Measurements from ENCODE around the gene YJU2. TPM values are rescaled to one million over a fixed set of nuclear protein-coding genes. Genes with fewer than 3 reads are reported as not detected.

Gene YJU2
- total RNA-seq, 4 donors from 2014 or later: 9.6 to 24.3 (median 17.1) TPM

DNA sequence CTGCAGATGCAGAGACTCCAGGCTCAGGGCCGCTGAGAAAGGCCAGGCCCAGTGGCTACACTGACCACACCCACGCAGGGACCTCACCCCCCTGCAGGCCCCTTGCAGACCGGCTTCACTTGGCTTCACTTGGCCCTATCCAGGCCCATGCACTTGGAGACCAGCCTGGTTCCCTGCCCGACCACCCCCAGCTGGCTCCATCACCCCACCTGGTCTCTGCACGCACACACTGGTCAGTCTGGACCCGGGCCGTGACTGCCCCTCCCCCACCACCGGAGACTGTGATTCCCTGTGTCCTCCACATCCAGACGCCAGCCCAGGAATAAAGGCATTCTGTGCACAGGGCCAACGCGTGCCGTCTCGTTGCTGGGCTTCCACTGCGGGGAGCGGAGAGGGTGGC, 22.4 kb upstream of the YJU2 start:
- intact Hi-C loops (cut with DNase I; ENCODE audit: low total_unique reads) (no loop called here), in situ Hi-C loops (cut with MboI; ENCODE audit: low pct_ligation_motif_present in 1 of 4, low pct_unique_long_range_greater_than_20kb in 1 of 4, low sequenced_read_pairs in 3 of 4) (loop anchor here in 2 of 4 donors (10.0 to 25.0 kb wide), 2 partner anchors 360 to 387 kb away; partner anchors contain the start of gene ZFR2 (in 1 of the 2))
- Histone ChIP-seq H3K27ac (no peak overlapping the region), H3K27me3 (peaks cover 35% of the 10 kb centered on the region), H3K4me3 (no peak overlapping the region), H3K36me3 (no peaks in the 10 kb centered on the region), H3K9me3 (no peaks in the 10 kb centered on the region), H3K4me1 (no peaks in the 10 kb centered on the region)
- WGBS, 2 donors (ENCODE audit: low coverage in 1 of 2): 64 to 81% methylated on average over 6 to 15 of the region's 15 CpGs
- TF ChIP-seq CTCF (IDR thresholded peaks at IDR 0.05): no peak
- TF ChIP-seq EP300 (IDR thresholded peaks at IDR 0.05; ENCODE audit: low read depth): no peak
- TF ChIP-seq POLR2AphosphoS5 (IDR thresholded peaks at IDR 0.05): no peak
- no peak for TF ChIP-seq POLR2A (IDR thresholded peaks at IDR 0.05)
- no peak for DNase-seq

GRCh38 chr19:4225885-4226284, 21.0 kb upstream of the YJU2 start:
- intact Hi-C loops (cut with DNase I; ENCODE audit: low total_unique reads): no loop called here
- Histone ChIP-seq H3K36me3 (no peaks in the 10 kb centered on the region), H3K9me3 (no peaks in the 10 kb centered on the region), H3K27ac (no peak overlapping the region), H3K27me3 (peaks cover 49% of the 10 kb centered on the region), H3K4me3 (no peak overlapping the region), H3K4me1 (no peaks in the 10 kb centered on the region)
- no peak for DNase-seq
- WGBS, 2 donors (ENCODE audit: low coverage in 1 of 2): 64 to 68% methylated on average over 8 of the region's 8 CpGs
- TF ChIP-seq POLR2A (IDR thresholded peaks at IDR 0.05) (no peak), POLR2AphosphoS5 (IDR thresholded peaks at IDR 0.05) (no peak), CTCF (IDR thresholded peaks at IDR 0.05) (no peak), EP300 (IDR thresholded peaks at IDR 0.05; ENCODE audit: low read depth) (no peak)
- in situ Hi-C loops (cut with MboI; ENCODE audit: low pct_ligation_motif_present in 1 of 4, low pct_unique_long_range_greater_than_20kb in 1 of 4, low sequenced_read_pairs in 3 of 4): loop anchor here in 1 of 4 donors (10.0 kb wide), 1 partner anchor 361 kb away; the partner anchor contains the start of gene ZFR2

- in situ Hi-C loops (cut with MboI; ENCODE audit: low pct_ligation_motif_present in 1 of 4, low pct_unique_long_range_greater_than_20kb in 1 of 4, low sequenced_read_pairs in 3 of 4) (loop anchor here in 1 of 4 donors (10.0 kb wide), 1 partner anchor 363 kb away; the partner anchor contains the start of gene ZFR2), intact Hi-C loops (cut with DNase I; ENCODE audit: low total_unique reads) (no loop called here)
- Histone ChIP-seq H3K9me3 (no peaks in the 10 kb centered on the region), H3K27ac (no peak overlapping the region), H3K4me3 (no peak overlapping the region), H3K4me1 (no peaks in the 10 kb centered on the region), H3K36me3 (no peaks in the 10 kb centered on the region), H3K27me3 (peaks cover 60% of the 10 kb centered on the region)
- no peak for TF ChIP-seq POLR2AphosphoS5 (IDR thresholded peaks at IDR 0.05)
- TF ChIP-seq CTCF (IDR thresholded peaks at IDR 0.05): no peak
- TF ChIP-seq POLR2A (IDR thresholded peaks at IDR 0.05): no peak
- TF ChIP-seq EP300 (IDR thresholded peaks at IDR 0.05; ENCODE audit: low read depth): no peak
- no peak for DNase-seq
These were observed 19.1 kb upstream of the YJU2 start for GRCh38 chr19:4227771-4228170.

GRCh38 chr19:4228765-4229178, 18.1 kb upstream of the YJU2 start:
- no peaks in the 10 kb centered on the region for H3K9me3 ChIP-seq
- intact Hi-C loops (cut with DNase I; ENCODE audit: low total_unique reads): no loop called here
- no peak overlapping the region for H3K4me3 ChIP-seq
- WGBS, 2 donors (ENCODE audit: low coverage in 1 of 2): 20 to 45% methylated on average over 1 to 2 of the region's 2 CpGs
- H3K36me3 ChIP-seq: no peaks in the 10 kb centered on the region
- no peaks in the 10 kb centered on the region for H3K4me1 ChIP-seq
- no peak for TF ChIP-seq EP300 (IDR thresholded peaks at IDR 0.05; ENCODE audit: low read depth)
- no peak for TF ChIP-seq POLR2A (IDR thresholded peaks at IDR 0.05)
- TF ChIP-seq POLR2AphosphoS5 (IDR thresholded peaks at IDR 0.05): no peak
- no peak for TF ChIP-seq CTCF (IDR thresholded peaks at IDR 0.05)
- in situ Hi-C loops (cut with MboI; ENCODE audit: low pct_ligation_motif_present in 1 of 4, low pct_unique_long_range_greater_than_20kb in 1 of 4, low sequenced_read_pairs in 3 of 4): loop anchor here in 1 of 4 donors (10.0 kb wide), 1 partner anchor 364 kb away; the partner anchor contains the start of gene ZFR2
- DNase-seq: no peak
- H3K27ac ChIP-seq: no peak overlapping the region
- H3K27me3 ChIP-seq: peaks cover 60% of the 10 kb centered on the region

Measured in transverse colon (tissue), 4 donors.